Measurements from ENCODE around the gene DROSHA.

The DROSHA gene

DNA sequence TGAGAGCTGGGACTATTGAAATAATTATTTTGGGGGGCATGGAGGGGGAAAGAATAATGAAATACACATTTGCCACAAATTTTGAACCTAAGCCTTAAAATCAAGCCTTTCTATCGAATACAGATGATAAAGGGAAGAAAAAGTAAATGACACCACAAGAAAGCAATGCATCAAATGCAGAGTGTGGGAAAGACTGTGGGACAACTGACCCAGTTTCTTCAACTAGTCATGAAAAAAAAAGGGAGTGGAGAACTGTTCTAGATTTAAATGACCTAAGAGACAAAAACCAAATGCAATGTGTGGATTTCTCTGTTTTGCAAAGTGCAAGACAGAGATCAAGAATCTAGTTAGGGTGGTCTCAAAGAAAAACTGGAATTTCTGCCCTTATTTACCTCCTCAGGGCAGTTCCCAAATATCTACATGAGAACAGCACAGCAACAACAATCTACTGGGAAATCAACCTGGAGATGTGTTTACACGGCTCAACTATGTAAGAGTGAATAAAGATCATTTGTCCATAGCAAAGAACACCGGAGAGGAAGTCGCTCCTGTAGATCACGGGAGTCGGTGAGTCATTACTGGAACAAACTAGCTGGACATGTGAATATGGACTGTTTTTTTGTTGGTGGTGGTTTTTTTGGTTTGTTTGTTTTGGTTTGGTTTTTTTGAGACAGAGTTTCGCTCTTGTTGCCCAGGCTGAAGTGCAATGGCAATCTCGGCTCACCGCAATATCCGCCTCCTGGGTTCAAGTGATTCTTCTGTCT is 145.9 kb downstream of the DROSHA start:
- H4K20me1 ChIP-seq: no peaks in the 10 kb centered on the region
- TF ChIP-seq Cebpa-rat (IDR thresholded peaks at IDR 0.05): no peak
- no peaks in the 10 kb centered on the region for H3K27me3 ChIP-seq
- H3K27ac ChIP-seq: no peak overlapping the region
- H3K4me3 ChIP-seq: no peak overlapping the region
- no peak overlapping the region for H3K9ac ChIP-seq
- peaks cover 11 to 31% (median 21%) of the 10 kb centered on the region in 11 experiments; a peak in 21 of 22 replicates for H3K9me3 ChIP-seq (replicated peaks in 1 of 11)
- H3K4me1 ChIP-seq: peaks cover 17 to 28% (median 25%) of the 10 kb centered on the region in 10 experiments
- peak overlapping the region in 1 of 11 experiments; percentile 15; a peak in 1 of 22 replicates for H3K4me2 ChIP-seq
- H3K36me3 ChIP-seq: no peaks in the 10 kb centered on the region

DNA sequence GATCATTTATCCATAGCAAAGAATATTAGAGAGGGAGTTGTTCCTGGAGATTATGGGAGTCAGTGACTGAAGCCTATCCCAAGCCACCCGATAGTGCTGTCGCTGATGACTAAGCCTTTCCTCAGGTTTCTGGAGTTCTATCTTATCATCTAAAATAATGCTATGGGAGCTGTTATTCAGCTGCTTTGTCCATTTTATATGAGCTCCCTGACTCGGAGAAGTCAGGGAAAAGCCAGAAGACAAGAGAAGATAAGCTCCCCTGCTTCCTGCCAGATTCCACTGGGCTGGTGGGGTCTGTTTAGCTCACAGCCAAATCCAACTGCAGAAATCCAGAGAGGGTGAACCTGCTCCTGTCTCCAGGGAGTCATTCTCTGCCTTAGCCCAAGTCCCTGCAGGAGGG is 148.2 kb downstream of the DROSHA start:
- no peak for TF ChIP-seq Cebpa-rat (IDR thresholded peaks at IDR 0.05)
- Histone ChIP-seq H4K20me1 (no peaks in the 10 kb centered on the region), H3K4me2 (0 out of 22 replicates have a peak overlapping the region, but pooled peaks of 2 of the 11 experiments have one; percentile 91 to 92), H3K9me3 (replicated peaks in 1 of 11) (peaks cover 7 to 26% (median 16%) of the 10 kb centered on the region in 11 experiments; a peak in 21 of 22 replicates), H3K4me3 (no peak overlapping the region), H3K36me3 (no peaks in the 10 kb centered on the region), H3K9ac (no peak overlapping the region), H3K27me3 (no peaks in the 10 kb centered on the region), H3K4me1 (peaks cover 17 to 29% (median 26%) of the 10 kb centered on the region in 10 experiments), H3K27ac (no peak overlapping the region)

DNA sequence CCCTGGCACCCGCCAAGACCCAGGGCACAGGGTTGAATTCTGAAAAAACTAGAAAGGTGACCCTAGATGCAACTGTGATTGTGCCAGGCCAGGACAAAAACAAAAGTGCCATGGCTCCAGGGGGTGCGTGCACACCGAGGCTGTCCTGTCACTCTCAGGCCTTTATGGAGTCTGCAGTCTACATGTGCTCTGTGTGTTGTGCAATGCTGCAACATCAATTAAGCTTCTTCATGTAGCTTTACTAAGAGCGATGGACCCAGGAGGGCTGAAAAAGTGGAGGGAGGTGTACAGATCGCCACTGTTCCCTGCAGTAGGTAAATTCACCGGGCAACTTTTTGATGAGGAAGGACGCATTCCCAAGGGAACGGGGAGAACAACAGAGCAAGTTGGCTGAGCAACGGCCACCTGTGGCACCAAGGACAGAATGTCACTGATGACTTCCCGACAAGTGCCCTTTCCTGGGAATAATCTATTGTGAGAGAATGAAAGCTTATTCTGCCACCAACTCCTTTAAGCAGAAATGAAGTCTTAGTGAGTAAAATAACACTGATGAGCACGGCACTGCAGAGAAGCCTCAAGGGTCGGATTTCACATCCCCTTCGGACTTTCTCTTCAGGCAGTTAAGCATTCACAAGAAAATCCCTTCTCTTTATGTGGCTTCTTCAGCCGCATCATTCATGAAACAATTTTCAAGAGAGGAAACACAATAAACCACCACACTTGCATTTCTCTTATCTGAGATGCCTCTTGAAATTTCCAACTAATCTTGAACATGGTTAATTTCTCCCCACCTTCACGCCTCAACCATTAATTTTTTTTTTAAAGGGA is 149.6 kb downstream of the DROSHA start:
- Histone ChIP-seq H3K27ac (peak overlapping the region in 8 of 11 experiments; percentile 43 to 76 (median 62); a peak in 16 of 22 replicates), H3K4me3 (peak overlapping the region in 7 of 10 experiments; percentile 19 to 47 (median 33); a peak in 13 of 20 replicates), H3K9ac (peak overlapping the region in 9 of 11 experiments; percentile 15 to 61 (median 46); a peak in 15 of 22 replicates), H3K27me3 (no peaks in the 10 kb centered on the region), H3K4me2 (peak overlapping the region; percentile 78 to 93 (median 85)), H3K4me1 (peaks cover 17 to 29% (median 26%) of the 10 kb centered on the region in 10 experiments), H4K20me1 (no peaks in the 10 kb centered on the region), H3K36me3 (no peaks in the 10 kb centered on the region), H3K9me3 (replicated peaks in 1 of 11) (peaks cover 0 to 11% (median 2%) of the 10 kb centered on the region in 11 experiments; a peak in 9 of 22 replicates)
- peak in 10 of 11 experiments; percentile 10 to 64 (median 22); a peak in 7 of 22 replicates for TF ChIP-seq Cebpa-rat (IDR thresholded peaks at IDR 0.05)

DNA sequence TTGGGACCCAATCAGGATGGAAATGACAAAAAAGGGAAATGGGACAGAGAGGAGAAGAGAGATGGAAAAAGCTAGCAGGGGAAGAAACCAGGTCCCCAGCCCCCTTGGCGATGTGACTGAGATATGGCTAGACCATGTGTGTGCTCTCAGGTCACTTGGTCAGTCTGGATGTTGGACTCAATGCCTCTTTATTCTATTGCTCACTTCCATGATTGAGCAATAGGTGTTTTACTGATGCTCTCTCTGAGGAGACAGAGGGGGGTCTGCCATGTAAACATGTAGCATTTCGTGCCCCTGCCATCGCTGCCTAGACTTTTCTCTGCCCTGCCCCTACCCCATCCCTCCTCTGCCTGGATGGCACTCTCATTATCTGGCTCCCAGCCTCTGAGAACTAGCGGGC is 150.6 kb downstream of the DROSHA start:
- H3K36me3 ChIP-seq: no peaks in the 10 kb centered on the region
- peaks cover 0 to 2% (median 0%) of the 10 kb centered on the region in 11 experiments; a peak in 2 of 22 replicates for H3K9me3 ChIP-seq (replicated peaks in 1 of 11)
- peak overlapping the region in 8 of 11 experiments; percentile 43 to 76 (median 62); a peak in 16 of 22 replicates for H3K27ac ChIP-seq
- H3K4me2 ChIP-seq: peak overlapping the region; percentile 78 to 93 (median 85)
- peaks cover 17 to 29% (median 26%) of the 10 kb centered on the region in 10 experiments for H3K4me1 ChIP-seq
- peak overlapping the region in 9 of 11 experiments; percentile 15 to 61 (median 46); a peak in 15 of 22 replicates for H3K9ac ChIP-seq
- H4K20me1 ChIP-seq: no peaks in the 10 kb centered on the region
- no peaks in the 10 kb centered on the region for H3K27me3 ChIP-seq
- TF ChIP-seq Cebpa-rat (IDR thresholded peaks at IDR 0.05): peak in 3 of 11 experiments; percentile 16 to 56 (median 21); a peak in 2 of 22 replicates
- peak overlapping the region in 7 of 10 experiments; percentile 19 to 47 (median 33); a peak in 12 of 20 replicates for H3K4me3 ChIP-seq

DNA sequence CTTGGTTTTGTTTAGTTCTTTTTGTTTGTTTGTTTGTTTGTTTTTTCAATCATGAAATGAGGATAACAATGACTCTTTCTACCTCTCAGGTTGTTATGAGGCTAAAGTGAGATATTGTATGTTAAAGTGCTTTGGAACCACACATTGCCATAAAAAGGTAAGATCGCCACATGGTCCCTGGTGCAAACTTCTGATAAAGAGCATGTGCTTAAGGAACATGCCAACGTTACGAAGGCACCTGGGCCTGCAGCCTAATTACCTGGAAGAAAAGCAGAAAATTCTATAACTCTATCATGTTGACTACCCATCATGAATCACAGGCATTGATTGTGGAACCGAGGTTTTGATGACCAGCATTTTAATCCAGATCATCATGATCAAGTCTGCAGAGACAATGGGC is 151.8 kb downstream of the DROSHA start:
- Histone ChIP-seq H3K9ac (no peak overlapping the region), H3K9me3 (replicated peaks in 1 of 11) (no peaks in the 10 kb centered on the region), H3K27ac (no peak overlapping the region), H3K27me3 (no peaks in the 10 kb centered on the region), H3K36me3 (no peaks in the 10 kb centered on the region), H3K4me3 (no peak overlapping the region), H4K20me1 (no peaks in the 10 kb centered on the region), H3K4me1 (peaks cover 14 to 29% (median 26%) of the 10 kb centered on the region in 10 experiments), H3K4me2 (no peak overlapping the region)
- no peak for TF ChIP-seq Cebpa-rat (IDR thresholded peaks at IDR 0.05)

DNA sequence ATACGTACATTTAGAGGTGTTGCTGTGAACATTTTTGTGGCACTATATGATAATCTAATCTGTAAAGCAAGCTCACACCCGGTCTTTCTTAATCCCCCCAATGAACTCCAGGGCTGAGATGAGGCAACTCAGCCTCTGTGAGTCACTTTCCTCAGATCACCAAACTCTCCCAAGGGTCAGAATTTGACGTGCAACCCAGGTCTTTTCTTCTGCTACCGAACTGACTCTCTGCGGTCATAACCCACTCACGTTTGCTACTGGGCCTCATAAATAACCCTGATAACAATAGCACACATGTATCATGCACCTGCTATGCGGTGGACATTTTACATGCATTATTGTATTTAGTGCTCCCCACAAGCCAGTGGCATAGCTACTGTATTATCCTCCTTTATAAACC is 153.1 kb downstream of the DROSHA start:
- H3K9me3 ChIP-seq (replicated peaks in 1 of 11): no peaks in the 10 kb centered on the region
- H3K4me3 ChIP-seq: no peak overlapping the region
- H4K20me1 ChIP-seq: no peaks in the 10 kb centered on the region
- no peak overlapping the region for H3K4me2 ChIP-seq
- no peaks in the 10 kb centered on the region for H3K27me3 ChIP-seq
- no peak overlapping the region for H3K9ac ChIP-seq
- H3K27ac ChIP-seq: no peak overlapping the region
- TF ChIP-seq Cebpa-rat (IDR thresholded peaks at IDR 0.05): no peak
- H3K36me3 ChIP-seq: no peaks in the 10 kb centered on the region
- H3K4me1 ChIP-seq: peaks cover 14 to 31% (median 27%) of the 10 kb centered on the region in 10 experiments

DNA sequence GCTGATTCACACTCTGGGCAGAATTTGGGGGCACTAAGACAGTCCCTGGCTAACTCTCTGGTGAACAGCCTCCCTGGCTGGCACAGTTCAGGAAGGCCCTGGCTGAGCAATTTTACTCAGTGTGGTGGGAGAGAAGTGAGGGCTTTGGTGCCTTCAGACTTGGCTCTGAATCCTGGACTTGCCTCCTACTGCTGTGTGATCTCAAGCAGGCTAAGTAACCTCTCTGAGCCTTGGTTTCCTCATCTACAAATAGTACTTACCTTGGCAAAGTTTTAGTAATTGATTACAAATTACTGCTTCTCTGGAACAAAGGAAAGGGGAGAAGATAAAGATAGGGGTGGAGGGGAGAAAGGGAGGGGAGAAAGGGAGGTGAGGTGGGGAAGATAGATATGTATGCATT is 153.8 kb downstream of the DROSHA start:
- Histone ChIP-seq H3K36me3 (no peaks in the 10 kb centered on the region), H3K9me3 (replicated peaks in 1 of 11) (no peaks in the 10 kb centered on the region), H3K4me3 (no peak overlapping the region), H3K9ac (no peak overlapping the region), H3K4me2 (no peak overlapping the region), H4K20me1 (no peaks in the 10 kb centered on the region), H3K27ac (no peak overlapping the region), H3K27me3 (no peaks in the 10 kb centered on the region), H3K4me1 (peaks cover 14 to 33% (median 27%) of the 10 kb centered on the region in 10 experiments)
- no peak for TF ChIP-seq Cebpa-rat (IDR thresholded peaks at IDR 0.05)

DNA sequence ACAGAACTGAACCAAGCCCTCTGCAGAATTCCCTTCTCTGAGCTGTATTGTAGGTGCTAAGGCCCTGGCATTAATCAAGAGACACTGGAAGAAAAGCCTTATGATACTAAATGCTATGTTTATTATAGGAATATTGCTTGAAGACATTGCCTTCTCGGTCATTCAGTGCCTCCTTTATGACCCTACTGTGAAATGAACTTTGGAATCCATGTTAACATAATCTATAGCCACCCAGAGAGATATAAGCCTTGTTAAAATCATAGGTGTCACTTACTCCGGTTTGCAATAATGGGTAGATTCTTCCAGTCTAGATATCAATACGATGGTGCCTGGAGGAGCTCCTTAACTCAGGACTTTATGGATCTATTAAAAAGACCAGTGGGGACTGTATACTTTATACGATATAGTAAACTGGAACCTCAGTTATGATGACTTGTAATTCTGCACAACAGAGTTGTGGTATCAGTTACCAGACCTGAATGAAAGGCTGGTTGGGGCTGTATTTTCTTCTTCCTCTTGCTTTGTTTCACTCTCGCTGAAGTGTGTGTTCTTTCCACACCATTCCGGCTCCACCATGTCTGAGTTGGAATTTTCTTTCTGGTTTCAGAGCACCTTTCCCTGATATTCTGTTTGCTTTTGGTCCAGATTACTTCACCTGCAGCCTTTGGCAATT is 154.5 kb downstream of the DROSHA start:
- no peak overlapping the region for H3K4me3 ChIP-seq
- no peak for TF ChIP-seq Cebpa-rat (IDR thresholded peaks at IDR 0.05)

More for the DNA sequence above, 154.5 kb downstream of the DROSHA start:
- no peak overlapping the region for H3K9ac ChIP-seq
- no peaks in the 10 kb centered on the region for H3K36me3 ChIP-seq
- no peaks in the 10 kb centered on the region for H3K27me3 ChIP-seq
- H3K4me1 ChIP-seq: peaks cover 12 to 26% (median 20%) of the 10 kb centered on the region in 10 experiments
- no peaks in the 10 kb centered on the region for H4K20me1 ChIP-seq
- H3K27ac ChIP-seq: no peak overlapping the region
- no peak overlapping the region for H3K4me2 ChIP-seq
- H3K9me3 ChIP-seq (replicated peaks in 1 of 11): no peaks in the 10 kb centered on the region
